HG02870 (cell line): ENCODE measurements around the gene LHX2.
"Not testable (repeated sequence)": the region's sequence is repeated elsewhere in the genome, so short reads cannot be mapped to it uniquely, and the experiment has no call there.

ENCODE experiments used
- ATAC-seq: cut with Tn5 transposase; IDR thresholded peaks from one replicate; pipeline ENCODE4 v1.9.1; 2021; ENCODE audit warnings: mild to moderate bottlenecking, moderate library complexity; ENCODE audit not compliant: unreplicated experiment

LHX2 gene

GRCh38 chr9:124011460-124012301 is at the start of gene LHX2:
Gene LHX2 (plus strand): TSS chr9:124011768. CDS start chr9:124012349, 581 bp downstream.
- no peak for ATAC-seq

DNA sequence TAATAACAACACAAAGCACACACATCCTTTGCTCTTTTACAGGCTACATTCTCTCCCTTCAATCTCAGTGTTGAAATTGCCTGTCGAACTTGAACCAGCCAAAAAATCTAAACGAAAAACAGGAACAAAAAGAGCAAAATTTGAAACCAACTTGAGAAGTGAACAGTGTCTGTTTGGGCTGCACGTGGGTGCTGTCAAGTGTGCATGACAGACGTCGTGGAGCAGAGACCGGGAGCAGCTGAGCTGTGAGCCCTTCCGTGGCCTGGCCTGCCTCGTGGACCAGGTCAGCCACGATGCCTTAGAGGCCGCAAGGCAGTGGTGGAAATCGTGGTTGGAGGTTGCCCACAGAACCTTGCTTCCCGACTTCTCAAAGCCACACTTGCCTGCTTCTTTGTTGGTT is 46.8 kb upstream of the LHX2 start:
- ATAC-seq: no peak

DNA sequence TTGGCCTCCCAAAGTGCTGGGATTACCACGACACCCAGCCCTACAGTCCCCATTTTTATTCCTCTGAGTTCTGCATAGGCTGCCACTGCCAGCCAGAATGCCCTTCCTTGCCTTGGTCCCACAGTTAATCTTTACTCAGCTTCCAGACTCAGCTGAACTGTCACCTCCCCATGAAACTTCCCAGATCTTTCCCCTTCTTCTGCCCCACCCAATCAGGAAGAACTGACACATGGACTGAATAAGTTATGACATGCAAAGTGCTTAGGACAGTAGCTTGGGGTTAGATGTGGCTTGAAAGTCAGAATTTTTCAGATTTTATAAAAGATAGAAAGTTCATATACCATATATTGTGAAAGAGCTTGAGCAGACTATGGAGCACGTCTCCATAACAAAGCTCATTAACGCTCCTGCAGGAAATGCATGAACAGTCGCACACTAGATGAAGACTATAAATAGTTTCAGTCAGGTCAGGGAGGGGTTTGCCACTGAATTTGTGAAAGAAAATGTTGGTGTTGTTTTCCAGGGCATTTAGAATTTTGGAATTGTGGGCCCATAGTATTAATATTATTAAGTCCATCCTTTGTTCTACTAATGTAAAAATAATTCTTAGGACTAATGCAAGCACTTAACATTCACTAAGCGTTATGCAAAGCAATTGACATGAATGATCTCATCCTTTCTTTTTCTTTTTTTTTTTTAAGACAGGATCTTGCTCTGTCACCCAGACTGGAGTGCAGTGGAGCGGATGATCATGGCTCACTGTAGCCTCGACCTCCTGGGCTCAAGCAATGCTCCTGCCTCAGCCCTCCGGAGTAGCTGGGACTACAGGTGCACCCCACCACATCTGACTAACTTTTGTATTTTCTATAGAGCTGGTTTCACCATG is 45.5 kb upstream of the LHX2 start:
- ATAC-seq: no peak

DNA sequence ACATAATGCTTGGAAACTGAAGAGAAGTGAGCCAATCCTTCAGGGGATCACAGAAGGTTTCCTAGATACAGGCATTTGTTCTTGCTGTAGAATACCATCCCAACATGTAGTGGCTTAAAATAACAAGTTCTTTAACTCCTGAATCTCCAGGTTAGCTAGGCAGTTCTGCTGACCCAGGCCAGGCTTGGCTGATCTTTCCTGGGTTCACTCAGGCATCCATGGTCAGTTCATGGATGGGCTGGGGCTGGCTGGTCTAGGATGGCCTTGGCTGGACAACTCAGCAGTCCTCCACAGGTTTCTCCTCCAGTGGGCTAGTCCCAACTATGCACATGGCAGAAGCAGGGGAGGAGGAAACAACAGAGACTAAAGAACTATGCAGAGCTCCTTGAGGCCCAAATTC is 44.2 kb upstream of the LHX2 start:
- no peak for ATAC-seq

GRCh38 chr9:123972618-123973017 is 39.0 kb upstream of the LHX2 start:
- no peak for ATAC-seq

- no peak for ATAC-seq
These were observed 37.9 kb upstream of the LHX2 start for GRCh38 chr9:123973590-123974223.

DNA sequence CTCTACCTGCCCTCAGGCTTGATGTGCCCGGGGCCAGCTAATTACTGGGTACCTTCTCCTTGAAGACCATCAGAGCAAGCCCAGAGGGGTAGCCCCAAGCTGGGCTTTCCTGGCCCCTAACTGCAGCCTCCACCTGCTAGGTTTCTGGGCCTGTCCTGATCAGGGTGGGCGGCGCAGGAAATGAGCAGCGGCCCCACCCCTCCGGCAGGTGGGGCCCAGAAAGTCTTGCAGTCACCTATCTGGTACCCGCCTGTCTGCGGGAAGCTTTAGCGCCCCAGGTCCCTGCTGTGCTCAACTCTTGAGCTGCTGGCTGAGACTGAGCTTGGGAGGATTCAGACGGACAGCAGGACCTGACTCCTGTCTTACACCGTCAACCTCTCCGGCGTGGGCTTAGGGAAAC is 37.1 kb upstream of the LHX2 start:
- no peak for ATAC-seq

- no peak for ATAC-seq
These were observed 35.7 kb upstream of the LHX2 start for GRCh38 chr9:123975871-123976270.

GRCh38 chr9:123976579-123976978 is 35.0 kb upstream of the LHX2 start:
- ATAC-seq: not testable (repeated sequence)

- no peak for ATAC-seq
These were observed 32.6 kb upstream of the LHX2 start for GRCh38 chr9:123978981-123979380.

DNA sequence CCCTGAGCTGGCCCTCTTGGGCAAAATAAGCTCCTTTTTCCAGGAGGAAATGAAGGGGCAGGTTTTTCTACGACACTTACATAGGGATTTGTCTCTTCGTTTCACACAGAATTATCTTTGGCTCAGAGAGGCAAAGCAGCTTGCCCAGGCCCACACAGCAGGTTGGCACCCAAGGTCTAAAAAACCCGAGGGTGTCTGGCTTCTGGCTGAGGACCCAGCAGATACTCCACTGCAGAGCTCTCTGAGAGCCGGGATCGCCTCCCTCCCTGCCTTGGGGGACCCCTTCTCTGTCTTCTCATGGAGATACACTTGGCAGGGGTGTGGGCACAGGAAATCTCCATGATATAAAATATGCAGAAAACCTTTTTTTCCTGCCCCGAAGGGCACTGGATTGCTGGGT is 29.0 kb upstream of the LHX2 start:
- ATAC-seq: no peak

- no peak for ATAC-seq
These were observed 28.5 kb upstream of the LHX2 start for GRCh38 chr9:123983047-123983446.

GRCh38 chr9:123984802-123985201 is 26.8 kb upstream of the LHX2 start:
- ATAC-seq: no peak

- no peak for ATAC-seq
These were observed 25.7 kb upstream of the LHX2 start for GRCh38 chr9:123985869-123986268.

DNA sequence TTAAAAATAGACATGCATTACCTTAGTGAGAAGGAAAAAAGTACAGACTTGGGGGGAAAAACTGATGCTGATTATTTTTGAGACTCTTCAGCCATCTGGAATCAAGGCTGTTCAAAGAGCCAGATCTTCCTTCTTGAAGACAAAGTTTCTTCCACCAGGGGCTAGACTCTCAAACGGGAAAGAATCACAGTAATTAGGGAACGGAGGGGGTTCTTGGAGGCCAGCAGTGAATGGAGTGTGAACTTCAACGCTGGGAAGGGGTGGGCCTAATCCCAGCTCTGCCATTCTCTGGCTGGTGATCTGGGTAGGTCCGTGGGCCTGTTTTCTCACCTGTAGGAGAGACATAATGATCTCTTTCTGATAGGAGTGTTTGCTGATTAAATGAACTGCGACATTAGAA is 21.1 kb upstream of the LHX2 start:
- ATAC-seq: no peak

DNA sequence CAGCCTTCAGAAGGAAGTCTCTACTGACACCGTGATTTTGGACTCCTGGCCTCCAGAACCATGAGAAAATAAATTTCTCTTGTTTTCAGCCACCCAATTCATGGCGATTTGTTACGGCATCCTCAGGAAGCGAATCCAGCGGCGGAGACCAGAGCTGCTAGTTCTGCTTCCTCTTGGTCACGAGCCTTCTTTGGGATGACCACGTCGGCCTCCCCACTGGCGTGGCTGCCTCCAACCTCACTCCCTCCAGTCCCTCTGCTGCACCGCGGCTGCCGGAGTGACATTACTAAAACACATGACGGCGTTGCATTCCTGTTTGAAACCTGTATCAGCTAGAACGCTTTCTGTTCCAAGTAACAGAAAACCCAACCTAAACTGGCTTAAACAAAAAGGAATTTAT is 18.9 kb upstream of the LHX2 start:
- ATAC-seq: not testable (repeated sequence)

GRCh38 chr9:123996731-123997421 is 14.7 kb upstream of the LHX2 start:
- no peak for ATAC-seq

- peak; percentile 62 for ATAC-seq
These were observed 13.8 kb upstream of the LHX2 start for GRCh38 chr9:123997665-123998277.

DNA sequence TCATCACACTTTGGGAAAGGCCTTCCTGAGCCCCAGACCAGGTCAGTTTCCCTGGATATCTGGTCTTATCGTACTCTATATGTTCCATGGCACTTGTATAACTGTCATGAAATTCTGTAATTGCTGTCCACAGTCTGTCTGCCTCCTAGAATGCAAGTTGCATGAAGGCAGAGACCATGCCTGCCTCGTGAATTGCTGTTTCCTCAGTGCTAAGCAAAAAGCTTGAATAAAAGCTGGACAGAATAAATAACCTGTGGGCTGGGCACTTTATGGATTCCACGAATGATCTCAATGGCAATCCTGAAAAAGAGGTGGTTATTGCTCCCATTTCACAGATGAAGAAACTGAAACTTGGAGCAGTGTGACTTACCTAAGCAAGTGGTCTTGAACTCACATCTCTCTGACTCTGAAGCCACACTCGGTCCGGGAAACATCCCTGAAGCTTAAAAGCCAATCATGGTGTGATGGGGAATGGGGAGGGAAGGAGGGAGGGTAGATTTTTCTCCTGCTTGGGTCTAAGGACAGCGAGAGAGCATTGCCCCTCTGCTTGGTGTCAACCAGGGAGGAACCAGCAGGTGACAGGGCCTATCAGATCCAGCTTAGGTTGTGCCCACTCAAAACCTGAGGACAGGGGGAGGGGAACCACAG is 13.2 kb upstream of the LHX2 start:
- no peak for ATAC-seq
